ENCODE results near the gene OR4C3.
"Not testable (repeated sequence)": the region's sequence is repeated elsewhere in the genome, so short reads cannot be mapped to it uniquely, and the experiment has no call there.

Gene OR4C3

GRCh38 chr11:48324620-48325019 lies at the start of gene OR4C3:
OR4C3 (plus strand) TSS chr11:48324920; CDS start chr11:48325022, 102 bp downstream.
- in situ Hi-C loops (cut with MboI; ENCODE audit: low sequenced_read_pairs, unreplicated experiment), result not testable (repeated sequence)

GRCh38 chr11:48305923-48306322 lies 18.8 kb upstream of the OR4C3 start, which contains the start of gene OR4S1:
OR4S1 (plus strand) TSS chr11:48306223; CDS start chr11:48306223, 0 bp downstream.
- in situ Hi-C loops (cut with MboI; ENCODE audit: low sequenced_read_pairs, unreplicated experiment), result no loop called here
- DNase-seq (ENCODE audit: low spot score), result no peak
- TF ChIP-seq CTCF (IDR thresholded peaks at IDR 0.05; ENCODE audit: borderline replicate concordance, control extremely low read depth, extremely low read depth, insufficient read depth, missing control alignments), result no peak

More at GRCh38 chr11:48324620-48325019, at the start of gene OR4C3:
- DNase-seq (ENCODE audit: low spot score), result not testable (repeated sequence)

- TF ChIP-seq CTCF (IDR thresholded peaks at IDR 0.05; ENCODE audit: borderline replicate concordance, control extremely low read depth, extremely low read depth, insufficient read depth, missing control alignments), result peak; percentile 88
- DNase-seq (ENCODE audit: low spot score), result peak; percentile 67
These were observed 16.8 kb upstream of the OR4C3 start for GRCh38 chr11:48307760-48308386.

GRCh38 chr11:48313590-48313989 lies 11.1 kb upstream of the OR4C3 start:
- DNase-seq (ENCODE audit: low spot score); in situ Hi-C loops (cut with MboI; ENCODE audit: low sequenced_read_pairs, unreplicated experiment): not testable (repeated sequence)

More at GRCh38 chr11:48307760-48308386, 16.8 kb upstream of the OR4C3 start:
- in situ Hi-C loops (cut with MboI; ENCODE audit: low sequenced_read_pairs, unreplicated experiment), result no loop called here

GRCh38 chr11:48319813-48320212 lies 4.9 kb upstream of the OR4C3 start:
- DNase-seq (ENCODE audit: low spot score); in situ Hi-C loops (cut with MboI; ENCODE audit: low sequenced_read_pairs, unreplicated experiment): not testable (repeated sequence)

- TF ChIP-seq CTCF (IDR thresholded peaks at IDR 0.05; ENCODE audit: borderline replicate concordance, control extremely low read depth, extremely low read depth, insufficient read depth, missing control alignments), result no peak
- no peak for DNase-seq (ENCODE audit: low spot score)
- in situ Hi-C loops (cut with MboI; ENCODE audit: low sequenced_read_pairs, unreplicated experiment), result no loop called here
These were observed 16.7 kb downstream of the OR4C3 start for GRCh38 chr11:48341466-48341865.

GRCh38 chr11:48342505-48342904 lies 17.8 kb downstream of the OR4C3 start:
- in situ Hi-C loops (cut with MboI; ENCODE audit: low sequenced_read_pairs, unreplicated experiment); DNase-seq (ENCODE audit: low spot score): not testable (repeated sequence)

GRCh38 chr11:48346286-48346685 lies 21.6 kb downstream of the OR4C3 start:
- in situ Hi-C loops (cut with MboI; ENCODE audit: low sequenced_read_pairs, unreplicated experiment); DNase-seq (ENCODE audit: low spot score): not testable (repeated sequence)

- no peak for DNase-seq (ENCODE audit: low spot score)
- in situ Hi-C loops (cut with MboI; ENCODE audit: low sequenced_read_pairs, unreplicated experiment), result no loop called here
- no peak for TF ChIP-seq CTCF (IDR thresholded peaks at IDR 0.05; ENCODE audit: borderline replicate concordance, control extremely low read depth, extremely low read depth, insufficient read depth, missing control alignments)
These were observed 29.3 kb downstream of the OR4C3 start for GRCh38 chr11:48354013-48354412.
